A549 treated with AZD2906 at 1 μM for 4 hours (cell line): ENCODE measurements around the gene RELL2. TPM values are rescaled to one million over a fixed set of nuclear protein-coding genes. Genes with fewer than 3 reads are reported as not detected.

ENCODE experiments used
- total RNA-seq: library from RNA; stranded (reverse); fragments of 200-300 nt; extraction: Qiagen RNA extraction; gene quantifications from 5 replicates; pipeline ENCODE4 v1.2.3, GENCODE V29; 2022

Gene RELL2
- total RNA-seq = 4.0 to 5.2 TPM (median 4.6 TPM) in 5 replicates

GRCh38 chr5:141636413-141637122, at the start of gene RELL2, which contains the start of gene HDAC3:
RELL2 (plus strand) TSS chr5:141636997; CDS start chr5:141638226, 1,229 bp downstream.
HDAC3 (minus strand) TSS chr5:141636849; CDS start chr5:141636790, 59 bp downstream.

GRCh38 chr5:141618804-141619554, 17.8 kb upstream of the RELL2 start, which contains the start of gene DIAPH1:
DIAPH1 (minus strand) TSS chr5:141619000; CDS start chr5:141618914, 86 bp downstream.

DNA sequence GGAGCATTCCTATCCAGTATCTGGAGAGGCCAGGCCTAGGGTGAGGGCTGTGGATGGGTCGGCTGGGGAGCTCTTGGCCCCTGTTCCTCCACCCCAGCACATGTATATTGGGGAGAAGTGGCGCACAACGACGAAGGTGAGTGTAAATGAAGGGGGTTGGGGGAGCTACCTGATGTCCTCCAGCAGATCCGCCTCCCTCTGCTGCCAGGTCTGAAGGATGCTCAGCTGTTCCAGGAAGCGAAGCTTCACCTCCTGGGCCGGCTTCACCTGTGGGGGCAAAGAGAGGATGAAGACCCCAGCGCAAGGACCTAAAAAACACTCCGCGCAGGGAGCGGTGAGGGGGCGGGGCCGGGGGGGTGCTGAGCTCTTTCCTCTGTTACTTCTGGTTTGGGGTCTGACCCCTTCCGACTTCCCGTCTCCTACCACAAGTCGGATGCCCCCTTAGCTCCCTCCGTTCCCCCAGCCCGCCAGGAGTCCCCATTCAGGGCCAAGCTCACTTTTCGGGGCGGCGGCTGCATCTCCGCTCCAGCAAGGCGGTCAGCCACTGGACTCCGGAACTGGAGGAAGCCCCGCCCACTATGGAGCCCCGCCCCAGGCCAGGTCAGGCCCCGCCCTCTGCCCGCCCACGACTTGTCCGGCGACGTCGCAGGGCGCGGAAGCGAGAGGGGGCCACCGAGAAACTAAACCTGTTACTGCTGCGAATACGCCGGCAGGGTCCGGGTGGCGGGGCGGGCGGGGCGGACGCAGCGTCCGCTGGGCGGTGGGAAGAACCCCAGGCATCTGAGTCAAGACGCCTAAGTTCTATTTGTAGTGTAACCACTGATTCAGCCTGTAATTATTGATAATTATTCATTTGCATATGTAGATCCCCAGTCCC, 14.3 kb downstream of the RELL2 start, which contains the start of gene FCHSD1:
Gene FCHSD1, minus strand, starts transcription at position 568 of the 877 bp plus-strand sequence. Its CDS starts 50 bp downstream, at position 518.

GRCh38 chr5:141681695-141682641, 45.2 kb downstream of the RELL2 start, which contains the start of gene ARAP3:
ARAP3 (minus strand) TSS chr5:141682230; CDS start chr5:141680486, 1,744 bp downstream.

Other genes with a start within 250 kb of the RELL2 start
- gene PCDHGB4, start 249.3 kb upstream of the RELL2 start, total RNA-seq = 0.81 to 1.0 TPM (median 0.92 TPM) in 5 replicates
- 0.02 to 0.03 TPM (median 0.02 TPM) in 4 of 5 replicates, not detected in the other for gene PCDHGA8, start 244.4 kb upstream of the RELL2 start, total RNA-seq
- gene PCDHGB5, start 239.1 kb upstream of the RELL2 start, total RNA-seq = 1.9 to 2.5 TPM (median 2.2 TPM) in 5 replicates
- 0.03 to 0.05 TPM (median 0.05 TPM) in 5 replicates for gene PCDHGA9, start 234.2 kb upstream of the RELL2 start, total RNA-seq
- gene PCDHGB6, start 229.0 kb upstream of the RELL2 start, total RNA-seq = 0.09 to 0.13 TPM (median 0.10 TPM) in 5 replicates
- 0.02 to 0.03 TPM in 2 of 5 replicates, not detected in the others for gene PCDHGA10, start 224.0 kb upstream of the RELL2 start, total RNA-seq
- gene PCDHGB7, start 219.3 kb upstream of the RELL2 start, total RNA-seq = 0.03 to 0.13 TPM (median 0.07 TPM) in 3 of 5 replicates, not detected in the others
- gene PCDHGA11, start 215.9 kb upstream of the RELL2 start, total RNA-seq = not detected in 5 replicates
- gene PCDHGA12, start 206.5 kb upstream of the RELL2 start, total RNA-seq = 0.01 TPM in 1 of 5 replicates, not detected in the others
- 5.0 to 6.6 TPM (median 5.7 TPM) in 5 replicates for gene PCDHGC3, start 161.0 kb upstream of the RELL2 start, total RNA-seq
- 0.02 to 0.07 TPM in 2 of 5 replicates, not detected in the others for gene PCDHGC4, start 152.0 kb upstream of the RELL2 start, total RNA-seq
- 0.02 to 0.03 TPM in 2 of 5 replicates, not detected in the others for gene PCDHGC5, start 147.9 kb upstream of the RELL2 start, total RNA-seq
- 87.8 to 96.8 TPM (median 93.1 TPM) in 5 replicates for gene DIAPH1, start 18.0 kb upstream of the RELL2 start, total RNA-seq
- 44.8 to 50.8 TPM (median 47.2 TPM) in 5 replicates for gene HDAC3, start 148 bp upstream of the RELL2 start, total RNA-seq
- gene FCHSD1, start 14.4 kb downstream of the RELL2 start, total RNA-seq = 6.8 to 10.3 TPM (median 9.6 TPM) in 5 replicates
- gene ARAP3, start 45.2 kb downstream of the RELL2 start, total RNA-seq = 3.3 to 4.8 TPM (median 4.1 TPM) in 5 replicates
- 2.1 to 3.8 TPM (median 3.4 TPM) in 5 replicates for gene PCDH1, start 241.4 kb downstream of the RELL2 start, total RNA-seq